GM12865 (cell line): Measurements from ENCODE around the gene OOEP.

Experiments used
- DNase-seq: peaks from one replicate; pipeline ENCODE4 v3.0.0; 2010; ENCODE audit warnings: low read depth
- H3K4me3 ChIP-seq: 2 replicates; pipeline ENCODE4 v1.5.1; 2011; ENCODE audit warnings: mild to moderate bottlenecking, low read depth, low read length, control low read depth
- TF ChIP-seq, protein P1 (sequence below): IDR thresholded peaks from 2 replicates; pipeline ENCODE4 v1.5.1; 2011; ENCODE audit warnings: low read length, control low read depth, low read depth, inconsistent platforms; ENCODE audit not compliant: insufficient read depth; ENCODE audit errors: missing control alignments

Gene OOEP

DNA sequence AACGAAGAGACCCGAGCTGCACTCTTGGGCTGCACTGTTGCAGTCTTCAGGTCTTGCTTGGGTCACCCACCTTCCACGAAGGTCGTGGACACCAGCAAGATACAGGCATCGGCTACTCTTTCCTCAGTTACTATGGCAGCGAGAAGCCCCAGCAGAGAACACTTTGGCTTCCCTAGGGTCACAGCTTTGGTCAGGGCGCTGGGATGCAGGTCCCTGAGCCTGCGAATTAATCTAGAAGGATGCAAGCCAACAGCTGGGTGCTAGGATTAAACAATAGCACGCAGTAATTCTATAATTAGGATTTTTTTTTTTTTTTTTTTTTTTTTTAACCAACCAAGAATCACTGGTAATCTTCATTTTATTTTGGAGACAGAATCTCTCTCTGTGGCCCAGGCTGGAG is 5.1 kb downstream of the OOEP start:
- no peak for DNase-seq
- H3K4me3 ChIP-seq: no peak overlapping the region
- TF ChIP-seq, protein P1, sequence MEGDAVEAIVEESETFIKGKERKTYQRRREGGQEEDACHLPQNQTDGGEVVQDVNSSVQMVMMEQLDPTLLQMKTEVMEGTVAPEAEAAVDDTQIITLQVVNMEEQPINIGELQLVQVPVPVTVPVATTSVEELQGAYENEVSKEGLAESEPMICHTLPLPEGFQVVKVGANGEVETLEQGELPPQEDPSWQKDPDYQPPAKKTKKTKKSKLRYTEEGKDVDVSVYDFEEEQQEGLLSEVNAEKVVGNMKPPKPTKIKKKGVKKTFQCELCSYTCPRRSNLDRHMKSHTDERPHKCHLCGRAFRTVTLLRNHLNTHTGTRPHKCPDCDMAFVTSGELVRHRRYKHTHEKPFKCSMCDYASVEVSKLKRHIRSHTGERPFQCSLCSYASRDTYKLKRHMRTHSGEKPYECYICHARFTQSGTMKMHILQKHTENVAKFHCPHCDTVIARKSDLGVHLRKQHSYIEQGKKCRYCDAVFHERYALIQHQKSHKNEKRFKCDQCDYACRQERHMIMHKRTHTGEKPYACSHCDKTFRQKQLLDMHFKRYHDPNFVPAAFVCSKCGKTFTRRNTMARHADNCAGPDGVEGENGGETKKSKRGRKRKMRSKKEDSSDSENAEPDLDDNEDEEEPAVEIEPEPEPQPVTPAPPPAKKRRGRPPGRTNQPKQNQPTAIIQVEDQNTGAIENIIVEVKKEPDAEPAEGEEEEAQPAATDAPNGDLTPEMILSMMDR: no peak

DNA sequence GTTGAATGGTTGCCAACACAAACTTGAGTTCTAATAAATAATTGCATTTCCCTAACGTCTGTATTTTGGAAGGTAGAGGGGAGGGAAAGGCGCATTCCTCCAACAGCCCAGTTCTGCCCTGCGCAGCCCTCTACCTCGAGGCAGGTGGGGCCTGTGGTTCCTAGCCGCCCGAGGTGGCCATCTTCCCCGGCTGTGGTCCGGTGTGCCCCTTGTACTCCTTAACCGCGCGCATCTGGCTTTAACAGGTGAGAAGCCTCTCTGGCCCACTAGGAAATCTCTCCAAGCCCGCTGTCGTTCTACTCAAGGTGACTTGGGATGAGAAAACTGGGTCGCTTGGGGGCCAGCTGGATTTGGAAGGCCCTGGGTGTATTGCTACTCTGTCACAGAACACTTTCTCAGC is 5.6 kb downstream of the OOEP start:
- TF ChIP-seq, protein P1: no peak
- DNase-seq: no peak
- no peak overlapping the region for H3K4me3 ChIP-seq

- TF ChIP-seq, protein P1: no peak
- DNase-seq: no peak
- H3K4me3 ChIP-seq: no peak overlapping the region
Measured at GRCh38 chr6:73363537-73363875, 6.2 kb downstream of the OOEP start.

- DNase-seq: no peak
- H3K4me3 ChIP-seq: no peak overlapping the region
- TF ChIP-seq, protein P1: no peak
Measured at GRCh38 chr6:73362869-73363536, 6.7 kb downstream of the OOEP start.

GRCh38 chr6:73362358-73362757 is 7.3 kb downstream of the OOEP start, which contains the start of gene KHDC3L:
TSS of gene KHDC3L (plus strand) at chr6:73362658. CDS start at chr6:73362730, 72 bp downstream.
- TF ChIP-seq, protein P1: no peak
- no peak for DNase-seq
- no peak within 1 kb of the TSS for H3K4me3 ChIP-seq

DNA sequence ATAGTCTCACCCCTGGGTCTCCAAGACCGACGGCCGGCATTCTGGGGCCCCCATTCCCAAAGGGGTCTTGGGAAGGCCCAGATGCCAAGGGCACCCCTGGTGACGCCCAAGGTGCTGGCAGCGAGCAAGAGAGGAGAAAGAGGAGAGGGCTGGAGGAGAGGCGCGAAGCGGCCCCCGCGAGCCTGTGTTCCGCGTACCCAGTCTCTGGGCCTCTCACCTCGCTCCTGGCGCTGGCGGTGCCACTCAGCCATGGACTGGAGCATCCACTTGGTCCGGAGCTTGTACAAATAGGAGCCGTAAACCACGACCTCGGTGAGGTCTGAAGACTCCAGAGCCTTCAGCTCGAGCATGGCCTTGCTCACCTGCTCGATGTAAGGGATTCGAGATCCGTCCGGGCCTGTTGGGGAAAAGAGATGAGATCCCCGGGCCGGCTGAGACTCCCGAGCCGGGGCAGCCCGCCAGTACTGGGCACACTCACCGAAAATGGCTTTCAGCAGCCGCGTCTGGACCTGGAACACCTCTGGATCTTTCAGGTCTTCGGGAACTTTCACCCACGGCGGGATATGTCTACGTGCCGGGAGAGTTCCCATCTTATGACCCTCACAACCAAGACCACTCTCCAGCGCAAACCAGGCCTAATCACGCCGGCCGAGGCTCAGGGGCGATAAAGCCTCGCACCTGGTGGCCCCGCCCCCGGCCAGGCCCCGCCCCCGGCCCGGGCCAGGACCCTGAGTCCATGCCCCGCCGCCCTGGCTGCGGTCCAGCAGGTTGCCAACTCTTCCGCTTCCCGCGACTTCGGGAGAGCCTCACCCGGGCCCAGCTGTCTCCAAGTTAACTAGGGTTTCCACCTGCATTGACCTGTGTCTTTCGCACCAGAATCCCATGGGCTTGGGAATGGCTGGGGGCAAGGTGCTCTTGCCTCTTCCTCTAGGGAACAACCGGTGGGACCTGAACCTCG is 15.8 kb downstream of the OOEP start, which contains the start of gene DPPA5:
Gene DPPA5 (minus strand): TSS at position 641 of the 958 bp plus-strand sequence. CDS start 51 bp downstream, at position 590.
- no peak within 1 kb of the TSS for H3K4me3 ChIP-seq
- DNase-seq: no peak
- TF ChIP-seq, protein P1: no peak
